ENCODE measurements around the gene AMBP.

AMBP gene

DNA sequence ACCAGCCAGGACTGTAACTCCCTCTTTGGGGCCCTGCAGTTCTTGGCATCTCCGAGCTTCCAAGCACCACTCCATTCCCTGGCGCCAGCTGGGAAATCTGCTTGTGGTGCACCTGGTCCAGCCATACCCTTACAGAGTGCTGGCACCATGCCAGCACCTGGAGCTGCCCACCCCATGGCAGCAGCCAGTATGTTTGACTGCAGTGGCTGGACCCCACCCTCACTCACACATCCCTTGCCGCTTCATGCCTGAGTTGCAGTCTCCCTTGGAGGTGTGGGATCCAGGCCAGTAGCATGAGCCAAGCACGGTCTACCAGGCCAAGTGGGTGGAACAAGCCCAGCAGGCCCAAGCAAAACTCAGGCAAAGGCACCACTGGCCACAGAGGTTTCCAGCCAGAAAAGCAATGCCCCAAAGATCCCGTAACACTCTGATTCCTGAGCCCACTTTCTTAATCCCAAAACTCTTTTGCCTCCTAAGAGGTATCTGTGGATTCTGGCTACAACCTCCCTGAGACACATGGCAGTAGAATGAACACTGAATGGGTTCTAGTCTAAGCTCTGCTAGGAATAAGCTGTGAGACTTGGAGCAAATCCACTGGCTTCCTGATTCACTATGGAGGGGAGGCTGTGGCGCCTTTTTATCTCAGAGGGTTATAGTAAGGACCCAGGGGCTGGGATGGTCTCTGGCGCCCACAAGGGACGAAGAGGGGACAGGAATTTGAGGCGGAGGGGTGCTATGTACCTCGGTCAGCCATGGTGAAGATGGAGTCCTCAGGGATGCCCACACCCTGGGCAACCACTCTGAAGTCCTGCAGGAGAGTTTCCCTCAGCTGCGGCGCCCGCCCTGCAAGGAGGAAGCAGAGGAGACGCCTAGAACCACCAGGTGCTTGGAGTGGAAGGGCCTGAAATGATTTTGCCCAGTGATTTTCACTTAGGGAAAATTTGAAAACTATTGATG is 5.6 kb downstream of the AMBP start:
- DNase-seq, result no peak

DNA sequence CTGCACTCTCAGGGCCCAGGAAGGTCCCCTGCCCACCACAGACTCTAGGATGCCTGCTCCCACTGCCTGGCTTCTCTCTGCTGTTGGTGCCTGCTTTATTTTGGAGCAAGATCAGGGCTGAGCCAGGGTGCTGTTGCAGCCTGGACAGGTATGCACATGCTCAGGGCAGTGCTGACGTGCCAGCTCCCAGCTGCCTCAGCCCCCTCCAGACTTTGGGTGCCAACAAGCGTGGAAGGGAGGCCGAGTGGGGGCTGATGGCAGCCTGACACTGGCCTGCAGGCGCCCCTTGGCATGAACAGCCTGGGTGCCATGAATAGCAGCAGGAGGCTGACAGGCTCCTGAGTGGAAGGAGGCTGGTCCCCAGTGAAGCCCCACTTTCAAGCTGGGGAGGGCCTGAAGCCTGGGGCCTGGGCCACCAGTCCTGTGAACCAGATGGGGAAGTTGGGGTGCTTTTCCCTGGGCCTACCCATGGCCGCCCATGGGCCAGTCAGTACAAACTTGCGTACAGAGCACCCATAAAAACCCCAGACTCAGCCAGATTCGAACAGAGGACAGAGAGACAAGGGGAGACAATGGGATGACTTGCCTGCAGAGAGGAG is 6.8 kb downstream of the AMBP start:
- no peak for DNase-seq

DNA sequence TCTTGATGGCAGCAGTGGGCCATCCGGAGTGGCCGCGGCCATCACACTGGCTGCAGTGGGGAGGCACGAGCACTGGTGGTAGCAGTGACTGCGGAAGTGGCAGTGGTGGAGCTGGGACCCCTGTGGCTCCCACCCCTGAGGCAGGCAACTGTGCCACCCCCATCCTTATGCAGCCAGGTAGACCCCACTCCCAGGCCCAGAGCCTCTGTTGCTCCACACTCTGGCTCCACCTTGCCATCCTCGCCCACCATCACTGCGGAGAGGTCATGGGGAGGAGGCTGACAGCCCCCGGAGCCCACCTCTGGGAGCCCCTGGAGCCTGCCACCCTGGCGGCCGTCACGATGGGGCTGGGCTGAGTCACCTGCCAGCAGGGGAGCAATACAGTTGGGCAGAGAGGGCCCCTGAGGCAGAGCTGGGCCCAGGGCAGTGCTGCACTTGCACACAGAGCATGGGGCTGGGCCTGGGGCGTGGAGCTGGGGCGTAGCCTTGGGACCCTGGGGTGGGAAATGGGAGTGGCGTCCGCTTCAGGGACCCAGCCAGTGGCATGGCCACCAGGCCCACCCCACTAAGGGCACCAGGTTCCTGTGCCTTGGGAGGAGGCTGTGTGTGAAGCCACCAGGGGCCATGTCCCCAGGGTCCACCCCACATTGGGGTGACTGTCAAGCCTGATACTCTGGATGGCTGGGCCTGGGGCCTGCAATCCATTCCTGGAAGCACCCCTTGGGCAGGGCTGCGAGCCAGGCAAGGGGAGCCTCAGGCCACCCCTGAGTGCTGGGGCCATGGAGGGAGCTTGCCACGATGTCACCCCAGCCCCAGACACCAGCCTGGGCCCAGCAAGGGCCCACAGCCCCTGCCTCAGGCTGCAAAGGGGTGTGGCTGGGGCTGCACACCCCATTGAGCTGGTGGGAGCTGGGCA is 7.7 kb downstream of the AMBP start:
- DNase-seq, result no peak

DNA sequence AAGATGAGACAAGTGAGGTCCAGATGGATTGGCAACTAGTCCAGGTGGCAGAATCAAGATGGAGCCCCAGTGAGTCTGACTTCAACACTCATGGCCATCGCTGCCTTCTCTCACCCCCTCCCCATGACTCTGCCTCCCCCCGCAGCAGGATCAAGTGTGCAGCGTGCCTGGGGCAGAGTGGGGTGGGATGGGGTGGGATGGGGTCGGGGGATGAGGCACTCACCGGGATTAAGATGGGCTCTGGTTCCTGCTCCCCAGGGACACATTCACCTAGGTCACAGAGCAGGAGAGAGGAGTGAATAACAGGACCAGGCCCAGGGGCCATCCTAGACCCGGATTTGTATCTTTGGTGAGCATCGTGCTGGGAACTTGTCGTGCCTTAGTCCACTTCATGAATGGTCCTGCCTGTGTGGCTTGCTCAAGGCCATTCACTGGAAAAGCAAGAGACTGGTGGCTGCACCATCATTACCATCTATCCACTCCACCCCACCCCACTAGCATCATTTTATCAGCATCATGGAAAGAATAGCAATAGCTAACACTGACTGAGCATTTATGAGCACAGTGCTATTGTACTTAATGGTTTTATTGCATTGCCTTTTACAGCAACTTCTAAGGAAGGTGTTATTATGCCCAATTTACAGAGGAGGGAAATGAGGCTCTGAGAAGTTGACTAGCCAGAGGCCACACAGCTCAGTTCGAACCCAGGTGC is 8.5 kb downstream of the AMBP start:
- DNase-seq, result no peak

DNA sequence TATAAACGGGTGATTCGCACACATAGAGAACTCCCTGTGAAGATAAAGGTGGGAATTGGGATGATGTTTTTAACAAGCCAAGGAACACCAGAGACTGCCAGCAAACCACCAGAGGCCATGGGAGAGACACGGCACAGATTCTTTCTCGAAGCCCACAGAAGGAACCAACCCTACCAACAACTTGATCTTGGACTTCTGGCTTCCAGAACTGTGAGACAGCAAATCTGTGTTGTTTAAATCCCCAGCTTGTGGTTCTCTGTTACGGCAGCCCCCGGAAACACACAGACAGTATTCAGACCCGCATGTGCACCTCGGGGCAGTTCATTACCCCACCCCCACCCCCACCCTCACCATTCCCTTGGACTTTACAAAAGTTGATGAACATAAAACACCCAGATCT is 12.8 kb downstream of the AMBP start:
- no peak for DNase-seq

DNA sequence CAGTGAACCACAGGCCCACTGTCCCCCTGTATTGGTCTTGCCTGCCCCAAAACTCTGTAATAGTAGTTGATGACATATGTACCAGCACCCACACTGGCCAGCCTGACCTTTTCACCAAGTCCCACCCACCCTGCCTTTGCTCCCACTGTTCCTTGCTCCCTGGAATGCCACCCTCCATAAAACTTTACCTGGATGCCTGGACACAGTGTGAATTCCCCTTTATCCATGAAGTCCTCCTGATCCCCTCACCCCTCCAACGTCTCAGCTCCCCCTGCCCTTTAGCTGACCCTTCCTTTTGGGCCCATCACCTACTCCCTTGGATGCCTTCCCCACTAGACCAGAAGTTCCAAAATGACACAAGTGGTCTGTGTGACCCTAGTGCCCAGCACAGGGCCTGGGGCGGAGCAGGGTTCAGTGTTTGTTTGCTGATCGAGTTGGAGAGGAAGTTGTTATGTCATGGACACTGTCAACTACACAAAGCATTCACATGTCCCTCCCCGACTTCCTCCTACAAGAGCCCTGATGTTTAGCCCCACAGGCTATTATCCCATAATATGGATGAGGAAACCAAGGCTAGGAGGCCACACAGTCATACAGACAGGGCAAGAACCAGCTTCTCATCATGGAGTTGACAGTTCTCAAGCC is 16.1 kb downstream of the AMBP start:
- DNase-seq, result no peak

DNA sequence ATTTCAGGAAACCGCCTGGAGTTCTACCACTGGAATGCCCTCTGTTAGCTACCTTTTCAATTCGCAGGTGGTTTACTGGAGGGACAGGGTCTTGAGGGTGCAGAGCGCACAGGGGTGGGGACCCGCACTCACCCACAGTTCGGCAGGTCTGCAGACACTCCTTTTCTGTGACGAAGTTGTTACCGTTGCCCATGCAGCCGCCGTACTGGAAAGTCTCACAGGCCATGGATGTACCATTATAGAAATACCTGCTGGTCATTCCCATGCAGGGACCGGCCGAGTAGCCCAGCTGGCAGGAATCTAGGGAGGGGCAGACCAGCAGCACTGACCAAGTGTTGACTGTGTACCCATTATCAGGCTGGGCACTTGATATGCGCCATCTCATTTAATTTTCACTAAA is 16.8 kb downstream of the AMBP start:
- DNase-seq, result no peak

DNA sequence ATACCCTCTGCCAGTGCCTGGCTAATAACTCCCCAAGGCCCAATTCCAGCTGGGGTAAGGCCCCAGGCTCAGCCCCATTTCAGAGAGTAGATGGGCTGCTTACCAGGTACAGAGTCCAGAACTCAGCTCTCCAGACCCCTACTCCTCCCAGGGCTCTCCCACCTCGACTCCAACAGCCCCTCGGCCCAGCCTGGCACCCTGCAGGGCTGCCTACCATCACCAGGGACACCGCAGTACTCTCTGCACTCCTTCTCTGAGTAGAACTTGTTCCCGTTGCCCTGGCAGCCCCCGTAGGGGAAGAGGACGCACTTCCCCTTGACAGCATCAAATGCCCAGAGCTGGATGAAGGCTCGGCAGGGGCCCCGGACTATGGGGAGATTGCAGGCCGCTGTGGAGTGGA is 17.4 kb downstream of the AMBP start:
- no peak for DNase-seq

DNA sequence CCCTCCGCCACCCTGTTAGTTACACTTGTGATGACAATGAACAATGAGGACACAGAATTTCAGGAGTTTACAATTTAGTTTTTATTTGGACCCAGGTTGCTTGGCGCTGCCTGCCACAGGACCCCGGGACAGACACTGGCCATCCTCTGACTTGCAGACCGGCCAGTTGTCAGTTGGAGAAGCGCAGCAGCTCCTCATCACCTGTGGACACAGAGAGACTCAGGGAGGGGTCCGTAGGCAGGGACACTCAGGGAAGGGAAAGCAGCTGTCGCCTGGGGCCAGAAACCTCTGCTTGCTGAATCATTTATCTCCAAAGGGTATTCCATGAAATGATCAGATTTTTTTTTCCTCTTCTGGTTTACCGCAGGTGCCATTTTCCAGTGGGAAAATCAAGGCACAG is 18.0 kb downstream of the AMBP start:
- no peak for DNase-seq

DNA sequence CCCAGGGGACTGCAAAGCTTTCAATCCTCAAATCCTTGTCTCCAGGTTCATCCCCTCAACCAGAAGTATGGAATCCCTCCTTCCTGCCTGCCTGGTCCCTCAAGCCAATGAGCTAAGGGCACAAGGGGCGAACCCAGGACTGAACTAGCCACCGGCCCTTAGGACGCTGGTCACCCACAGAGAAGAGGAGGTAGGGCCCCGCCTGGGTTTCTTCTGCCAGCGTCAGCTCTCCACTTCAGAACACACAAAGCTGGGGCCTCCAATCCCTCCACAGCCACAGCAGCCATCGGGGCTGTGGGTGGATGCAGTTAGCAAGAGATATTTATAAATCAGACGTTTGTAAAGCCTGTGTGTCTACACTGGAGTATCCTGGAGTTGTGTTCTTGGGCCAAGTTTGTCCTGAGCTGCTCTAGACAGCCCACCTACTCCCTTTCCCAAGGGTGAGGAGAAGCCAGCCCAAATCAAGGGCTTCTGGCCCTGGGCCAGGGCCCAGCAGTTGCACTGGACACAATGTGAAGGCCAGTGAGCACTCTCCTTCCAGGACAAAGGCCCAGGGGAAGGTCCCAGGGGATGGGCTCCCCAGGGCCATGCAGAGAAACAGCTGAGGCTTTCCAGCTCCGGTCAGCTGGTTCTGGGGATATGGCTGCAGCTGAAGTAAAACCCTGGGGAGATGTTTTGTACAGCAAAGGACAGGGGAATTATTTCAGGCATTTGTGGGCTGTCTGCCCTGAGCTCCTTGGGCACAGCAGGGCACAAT is 18.9 kb downstream of the AMBP start:
- DNase-seq, result no peak

DNA sequence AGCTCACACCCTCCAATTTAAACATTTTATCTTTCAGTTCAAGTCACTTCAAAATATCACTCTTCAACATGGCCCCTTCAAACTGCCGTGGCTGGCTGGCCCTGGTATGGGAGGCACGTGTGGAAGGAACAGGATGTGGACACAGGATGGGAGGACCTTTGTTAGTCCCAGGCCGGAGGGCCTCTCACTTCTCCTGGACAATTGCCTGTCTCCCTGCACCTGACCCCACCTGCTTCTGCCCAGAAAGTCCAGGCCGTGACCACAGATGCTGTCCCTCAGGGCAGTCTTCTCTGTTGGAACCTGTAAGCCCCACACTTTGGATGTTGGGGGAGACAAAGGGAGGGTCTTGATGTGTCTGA is 19.4 kb downstream of the AMBP start:
- DNase-seq, result no peak

DNA sequence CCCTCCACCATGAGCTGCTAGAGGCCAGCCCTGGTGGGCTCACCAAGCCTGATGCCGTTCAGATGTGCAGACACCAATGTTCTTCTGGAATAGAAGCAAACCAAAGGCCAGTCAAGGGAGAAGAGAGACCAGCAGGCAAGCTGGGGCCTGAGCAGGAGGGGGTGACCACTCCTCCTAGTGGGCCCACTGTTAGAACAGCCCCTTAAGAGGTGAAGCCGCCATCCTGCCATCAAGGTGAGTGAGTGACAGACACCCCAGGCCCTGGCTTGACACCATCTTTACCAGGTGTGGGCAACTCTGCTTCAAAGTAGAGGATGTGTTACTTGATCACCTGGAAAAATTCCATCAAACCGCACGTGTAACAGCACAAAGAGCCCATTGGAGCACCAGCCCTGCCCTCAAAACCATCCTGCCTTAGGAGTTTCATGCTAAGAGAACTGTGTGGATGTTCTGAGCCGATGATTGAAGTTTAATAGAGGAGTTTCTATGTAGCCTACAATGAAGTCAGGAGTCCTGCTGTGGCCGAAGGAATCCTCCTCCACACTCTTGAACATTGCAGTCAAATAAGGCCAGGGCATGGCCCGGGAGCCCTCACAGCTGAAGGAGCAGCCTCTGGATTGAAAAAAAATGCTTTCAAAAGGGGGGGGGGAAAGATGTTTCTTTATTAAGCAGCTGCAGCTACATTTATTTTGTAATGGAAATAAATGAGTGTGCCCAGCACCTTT is 20.8 kb downstream of the AMBP start:
- DNase-seq, result no peak

DNA sequence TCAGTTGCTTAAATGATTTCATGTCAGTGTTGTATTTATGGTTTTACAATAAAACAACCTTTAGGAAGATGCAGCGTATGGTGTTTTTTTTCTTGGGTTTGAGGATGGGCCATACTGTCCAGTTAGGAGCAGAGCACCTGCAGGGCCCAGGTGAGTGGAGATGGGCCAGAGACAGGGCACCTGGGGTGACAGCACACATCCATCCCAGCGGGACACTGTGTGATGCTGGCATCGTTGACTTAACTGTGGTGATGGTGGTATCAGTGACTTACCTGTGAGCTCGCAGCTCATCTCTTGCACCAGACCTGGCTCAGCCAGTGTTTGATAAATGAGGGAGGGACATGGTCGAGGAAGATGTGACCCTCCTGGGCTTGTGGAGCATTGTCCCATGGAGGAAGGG is 21.6 kb downstream of the AMBP start:
- DNase-seq, result no peak

DNA sequence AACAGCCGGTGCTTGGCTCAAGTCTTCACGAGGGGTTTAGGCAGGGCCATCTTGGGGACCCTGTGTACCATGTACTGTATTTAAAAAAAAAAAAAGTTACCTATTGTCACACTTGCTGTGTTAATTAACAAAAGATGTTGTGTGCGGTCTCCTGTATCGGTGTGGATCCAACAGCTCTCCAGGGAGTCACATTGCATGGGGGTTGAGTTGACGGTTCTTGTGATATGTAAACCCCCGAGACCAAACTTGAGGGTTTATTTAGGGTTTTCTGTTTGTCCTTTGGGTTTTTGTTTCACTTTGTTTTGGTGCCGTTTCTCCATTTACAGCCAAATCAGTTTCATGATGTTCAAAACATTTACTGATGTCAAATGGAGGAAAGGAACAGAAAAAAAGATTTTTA is 22.2 kb downstream of the AMBP start:
- no peak for DNase-seq

DNA sequence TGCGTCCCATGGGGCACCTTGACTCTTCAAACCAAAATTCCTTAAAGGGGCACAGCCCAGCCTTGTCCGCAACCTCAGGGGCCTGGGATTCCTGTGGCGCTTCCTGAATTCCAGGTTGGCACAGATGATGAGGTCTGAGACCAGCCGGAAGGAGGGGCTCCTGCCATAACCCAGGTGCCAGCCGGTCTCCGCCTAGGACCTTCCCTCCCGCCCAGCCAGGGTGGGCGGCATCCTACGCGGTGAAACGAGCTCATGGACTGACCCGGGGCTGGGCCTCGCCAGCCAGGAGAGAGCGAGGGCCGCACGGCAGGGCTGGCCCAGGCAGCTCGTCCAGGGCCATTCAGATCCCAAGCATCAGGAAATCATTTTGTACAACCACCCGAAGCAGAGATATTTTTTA is 23.0 kb downstream of the AMBP start:
- DNase-seq, result no peak

DNA sequence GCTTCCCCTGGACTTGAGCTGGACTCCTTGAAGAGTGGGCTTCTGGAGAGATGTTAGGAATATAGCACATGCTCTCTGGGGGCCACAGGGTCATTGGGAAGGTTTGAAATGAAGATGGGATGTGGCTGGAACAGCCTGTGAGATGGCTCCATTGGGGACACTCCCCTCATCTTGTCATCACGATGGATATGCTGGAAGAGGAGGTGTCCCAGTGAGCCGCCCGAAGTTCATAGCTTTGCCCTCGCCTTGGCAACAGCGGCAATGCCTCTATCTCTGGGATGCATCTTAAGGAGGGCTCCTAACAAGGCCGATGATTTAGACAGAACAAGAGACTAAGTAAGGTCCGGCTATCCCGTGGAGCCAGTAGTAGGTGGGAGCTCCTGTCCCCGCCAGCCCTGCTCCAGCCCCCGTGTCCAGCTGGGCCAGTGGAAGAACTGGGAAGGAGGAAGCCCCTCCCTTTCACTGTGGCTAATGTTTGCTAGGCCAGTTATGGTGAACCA is 23.9 kb downstream of the AMBP start:
- no peak for DNase-seq

DNA sequence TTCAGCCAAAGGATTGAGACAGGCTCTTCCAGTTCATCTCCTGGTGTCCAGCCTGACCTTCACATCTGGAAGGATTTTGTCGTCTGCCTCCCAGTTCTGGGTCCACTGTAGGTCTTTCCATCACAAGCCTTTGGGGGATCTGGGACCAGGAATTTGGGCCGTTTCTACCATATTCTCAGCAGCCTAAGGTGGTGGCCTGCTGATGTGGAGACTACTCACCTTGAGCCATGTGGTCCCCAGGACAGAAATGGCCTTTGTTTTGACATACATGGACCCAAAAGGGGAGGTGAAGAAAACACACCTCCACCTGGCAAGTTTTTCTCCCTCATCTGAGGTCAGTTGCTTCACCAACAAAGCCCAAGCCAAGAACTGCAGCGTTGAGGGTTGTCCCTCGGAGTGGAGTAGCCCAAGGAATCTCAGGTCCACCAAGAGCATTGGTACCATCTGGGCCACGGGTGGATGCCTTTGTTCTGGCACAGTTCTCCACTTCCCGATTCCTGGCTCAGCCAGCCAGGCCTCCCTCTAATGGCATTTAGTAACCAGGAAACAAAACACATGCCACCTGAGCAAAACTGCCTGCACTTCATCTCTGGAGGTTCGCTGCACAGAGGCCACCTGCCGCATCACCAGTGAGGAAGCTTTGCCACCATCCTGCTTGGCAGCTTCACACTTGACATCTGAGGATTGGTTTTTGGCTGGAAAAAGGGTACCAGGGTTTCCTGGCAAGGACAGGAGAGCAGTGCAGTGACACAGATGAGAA is 24.7 kb downstream of the AMBP start:
- DNase-seq, result no peak

DNA sequence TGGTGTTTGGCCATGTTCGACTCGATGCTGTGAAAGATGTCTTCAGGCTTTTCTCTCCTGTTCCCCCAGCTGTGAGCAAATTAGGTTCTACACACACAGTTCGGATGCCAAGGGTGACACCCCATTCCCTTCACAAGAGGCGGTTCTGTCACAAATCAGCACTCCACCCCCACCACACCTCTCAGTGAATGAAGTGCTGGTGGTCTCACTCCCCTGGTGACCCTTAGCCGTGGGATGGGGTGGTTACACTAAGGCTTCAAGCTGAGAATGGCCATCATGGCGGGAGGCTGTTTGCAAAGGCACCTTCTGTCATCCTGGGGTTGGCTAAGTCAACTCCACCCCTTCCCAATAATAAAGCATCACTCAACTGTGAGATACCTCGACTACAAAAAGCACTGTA is 26.4 kb downstream of the AMBP start:
- DNase-seq, result no peak

DNA sequence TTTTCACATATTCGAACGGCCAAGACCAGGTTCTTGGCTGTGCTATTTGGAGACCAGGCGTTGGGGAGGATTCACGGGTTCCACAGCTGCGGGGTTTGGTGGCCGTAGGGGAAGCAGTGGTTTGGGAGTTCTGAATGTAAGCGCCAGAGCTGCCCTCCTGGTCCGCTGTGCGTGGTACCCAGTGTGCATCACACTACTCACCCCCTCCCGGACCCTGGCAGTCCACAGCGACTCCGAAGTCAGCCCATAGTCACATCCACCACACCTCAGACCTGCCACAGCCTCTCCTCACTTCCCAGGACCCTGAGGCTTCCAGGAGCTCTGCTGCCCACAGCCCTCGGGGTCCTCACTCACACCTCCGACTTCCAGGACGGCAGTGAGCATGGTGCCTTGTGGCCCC is 26.8 kb downstream of the AMBP start:
- DNase-seq, result no peak

DNA sequence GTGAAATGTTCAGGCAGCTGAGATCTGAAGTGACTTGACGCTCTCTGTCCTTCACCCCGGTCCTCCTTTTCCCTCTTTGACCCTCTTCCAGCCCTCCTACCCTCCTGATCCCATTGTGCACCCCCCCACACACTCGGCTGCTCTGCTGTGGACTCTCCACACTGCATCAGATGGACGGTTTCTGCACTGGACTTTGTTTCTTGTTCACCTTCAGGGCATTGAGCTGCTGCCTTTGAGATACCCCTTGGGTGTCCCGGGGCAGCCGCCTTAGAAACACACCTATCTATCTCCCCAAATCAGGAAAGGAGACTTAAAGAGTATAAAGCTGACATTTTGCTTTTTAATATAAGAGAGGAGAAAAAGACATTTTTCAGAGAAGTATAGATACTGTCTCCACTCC is 27.5 kb downstream of the AMBP start:
- no peak for DNase-seq
